Measurements from ENCODE around the gene MLKL. TPM values are rescaled to one million over a fixed set of nuclear protein-coding genes. Genes with fewer than 3 reads are reported as not detected.

MLKL gene
- total and polyA plus RNA-seq, 2 donors (not counting 3 experiments of a cell fraction or from before 2014, with no cell fraction given): 8.1 to 26.5 TPM

- Histone ChIP-seq H3K27ac (ENCODE audit: insufficient read depth, low read depth, low read length) (peak overlapping the region; percentile 10), H3K9me1 (replicated peaks; ENCODE audit: control insufficient read depth, extremely low read depth, insufficient read depth, low read length) (no peaks in the 10 kb centered on the region), H3K4me3 (replicated peaks in 1 of 3; ENCODE audit: insufficient read depth in 1 of 3, low read depth in 1 of 3, low read length in 3 of 3) (peak overlapping the region in 1 of 3 experiments; percentile 16), H3K36me3 (ENCODE audit: control insufficient read depth in 2 of 2, extremely low read depth in 1 of 2, insufficient read depth in 2 of 2, low read length in 2 of 2) (peaks cover 0 to 4% of the 10 kb centered on the region in 2 experiments), H3K9ac (replicated peaks; ENCODE audit: extremely low read depth, insufficient read depth, low read length) (no peak overlapping the region), H3K9me3 (replicated peaks; ENCODE audit: control insufficient read depth, insufficient read depth, low read length) (no peaks in the 10 kb centered on the region), H3K79me2 (ENCODE audit: control insufficient read depth, insufficient read depth, low read length) (peaks cover 37% of the 10 kb centered on the region), H4K20me1 (replicated peaks; ENCODE audit: control insufficient read depth, extremely low read depth, insufficient read depth, low read length) (no peaks in the 10 kb centered on the region), H3K4me2 (ENCODE audit: insufficient read depth, low read length) (peak overlapping the region; percentile 80), H2AFZ (ENCODE audit: low read depth, low read length) (no peak overlapping the region), H3K27me3 (ENCODE audit: control insufficient read depth in 2 of 2, insufficient read depth in 2 of 2, low read length in 2 of 2) (no peaks in the 10 kb centered on the region), H3K4me1 (ENCODE audit: control insufficient read depth, extremely low read depth, insufficient read depth, low read length) (peaks cover 23% of the 10 kb centered on the region)
- TF ChIP-seq JUN (IDR thresholded peaks at IDR 0.05; ENCODE audit: borderline replicate concordance, insufficient read depth, insufficient read length, low read depth) (no peak), FOS (IDR thresholded peaks at IDR 0.05; ENCODE audit: borderline replicate concordance, insufficient read depth, low read length) (no peak)
- ChIA-PET CTCF (interaction anchor here (1.7 to 4.6 kb wide), 2 partner anchors 10 to 164 kb away, joined by 4 to 41 read pairs; no protein-coding TSS in a partner anchor), POLR2A (no interaction called here)
- DNase-seq (ENCODE audit: low read depth, low spot score): peak; percentile 13
- intact Hi-C loops (cut with micrococcal nuclease): no loop called here
- no peak for FAIRE-seq
- BruUV-seq (replicated peaks): no TSS peak
- dilution Hi-C loops (cut with MboI; ENCODE audit: extremely low pct_ligation_motif_present, low sequenced_read_pairs): no loop called here
These were observed 2.4 kb downstream of the MLKL start for GRCh38 chr16:74698222-74698621.

DNA sequence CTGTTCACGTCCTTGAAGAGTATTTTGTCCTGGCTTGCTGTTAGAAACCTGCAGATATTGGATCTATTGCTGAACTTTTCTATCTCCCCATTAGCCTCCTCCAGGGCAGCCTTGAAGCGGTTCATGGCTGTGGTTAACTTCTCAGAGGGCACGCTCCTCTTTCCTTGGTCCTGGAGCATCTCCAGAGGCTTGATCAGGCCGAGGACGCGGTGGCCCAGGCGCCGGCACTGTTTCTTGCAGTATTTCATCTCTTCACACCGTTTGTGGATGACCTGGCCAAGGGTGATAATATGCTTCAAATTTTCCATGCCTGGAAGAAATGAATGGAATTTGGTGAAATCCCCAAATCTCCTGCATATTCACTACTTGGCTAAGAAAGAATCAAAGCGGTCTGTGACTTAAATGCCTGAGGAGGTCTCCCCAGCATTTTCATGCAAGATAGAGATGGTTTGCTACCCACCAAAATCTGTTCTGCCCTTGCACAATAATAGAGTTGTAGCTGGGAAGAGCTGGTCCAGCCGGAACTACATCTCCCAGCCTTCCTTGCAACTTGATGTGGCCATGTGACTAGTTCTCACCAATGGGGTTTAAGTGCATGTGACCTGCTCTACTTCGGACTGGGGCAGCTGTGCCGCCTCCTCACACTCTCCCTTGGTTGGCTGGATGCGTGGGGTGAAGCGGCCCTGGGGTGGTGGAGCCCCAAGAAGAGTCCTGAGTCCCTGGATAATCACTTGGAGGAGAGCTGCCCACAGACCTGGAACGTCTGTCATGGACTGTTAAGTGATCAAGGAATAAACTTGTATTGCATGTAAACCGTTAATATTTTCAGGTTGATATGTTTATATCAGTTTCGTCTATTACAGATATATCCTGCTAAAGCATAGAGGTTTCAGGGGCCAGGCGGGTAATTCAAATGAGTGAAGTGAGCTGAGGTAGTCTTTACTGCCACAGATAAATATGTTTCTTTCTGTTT, 4.9 kb downstream of the MLKL start:
- peaks cover 13% of the 10 kb centered on the region for H3K4me1 ChIP-seq (ENCODE audit: control insufficient read depth, extremely low read depth, insufficient read depth, low read length)
- ChIA-PET CTCF (interaction anchor here (1.0 kb wide), 1 partner anchor 8 kb away, joined by 3 read pairs; no protein-coding TSS in a partner anchor), POLR2A (interaction anchor here (0.6 to 0.7 kb wide), 2 partner anchors 11 to 29 kb away, joined by 3 to 6 read pairs; no protein-coding TSS in a partner anchor)
- H3K36me3 ChIP-seq (ENCODE audit: control insufficient read depth in 2 of 2, extremely low read depth in 1 of 2, insufficient read depth in 2 of 2, low read length in 2 of 2): peaks cover 3 to 10% of the 10 kb centered on the region in 2 experiments
- TF ChIP-seq POLR2AphosphoS5 (IDR thresholded peaks at IDR 0.05; ENCODE audit: insufficient read depth, low read depth, low read length) (peak; percentile 38), FOS (IDR thresholded peaks at IDR 0.05; ENCODE audit: borderline replicate concordance, insufficient read depth, low read length) (no peak), POLR2A (IDR thresholded peaks at IDR 0.05; ENCODE audit: low read depth, low read length) (peak; percentile 69), JUN (IDR thresholded peaks at IDR 0.05; ENCODE audit: borderline replicate concordance, insufficient read depth, insufficient read length, low read depth) (no peak)
- TF ChIP-seq, protein P1, sequence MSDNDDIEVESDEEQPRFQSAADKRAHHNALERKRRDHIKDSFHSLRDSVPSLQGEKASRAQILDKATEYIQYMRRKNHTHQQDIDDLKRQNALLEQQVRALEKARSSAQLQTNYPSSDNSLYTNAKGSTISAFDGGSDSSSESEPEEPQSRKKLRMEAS (IDR thresholded peaks at IDR 0.05; ENCODE audit: insufficient read depth, insufficient read length): peak; percentile 99
- TF ChIP-seq, protein P2, sequence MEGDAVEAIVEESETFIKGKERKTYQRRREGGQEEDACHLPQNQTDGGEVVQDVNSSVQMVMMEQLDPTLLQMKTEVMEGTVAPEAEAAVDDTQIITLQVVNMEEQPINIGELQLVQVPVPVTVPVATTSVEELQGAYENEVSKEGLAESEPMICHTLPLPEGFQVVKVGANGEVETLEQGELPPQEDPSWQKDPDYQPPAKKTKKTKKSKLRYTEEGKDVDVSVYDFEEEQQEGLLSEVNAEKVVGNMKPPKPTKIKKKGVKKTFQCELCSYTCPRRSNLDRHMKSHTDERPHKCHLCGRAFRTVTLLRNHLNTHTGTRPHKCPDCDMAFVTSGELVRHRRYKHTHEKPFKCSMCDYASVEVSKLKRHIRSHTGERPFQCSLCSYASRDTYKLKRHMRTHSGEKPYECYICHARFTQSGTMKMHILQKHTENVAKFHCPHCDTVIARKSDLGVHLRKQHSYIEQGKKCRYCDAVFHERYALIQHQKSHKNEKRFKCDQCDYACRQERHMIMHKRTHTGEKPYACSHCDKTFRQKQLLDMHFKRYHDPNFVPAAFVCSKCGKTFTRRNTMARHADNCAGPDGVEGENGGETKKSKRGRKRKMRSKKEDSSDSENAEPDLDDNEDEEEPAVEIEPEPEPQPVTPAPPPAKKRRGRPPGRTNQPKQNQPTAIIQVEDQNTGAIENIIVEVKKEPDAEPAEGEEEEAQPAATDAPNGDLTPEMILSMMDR (IDR thresholded peaks at IDR 0.05; ENCODE audit: extremely low read depth in 1 of 2, insufficient read depth in 1 of 2, low read depth in 1 of 2, low read length in 2 of 2): no peak
- peak overlapping the region; percentile 58 for H2AFZ ChIP-seq (ENCODE audit: low read depth, low read length)
- FAIRE-seq (peak; percentile 96), DNase-seq (ENCODE audit: low read depth, low spot score) (peak; percentile 92)
- intact Hi-C loops (cut with micrococcal nuclease): no loop called here
- peaks cover 37% of the 10 kb centered on the region for H3K79me2 ChIP-seq (ENCODE audit: control insufficient read depth, insufficient read depth, low read length)
- H3K9me1 ChIP-seq (replicated peaks; ENCODE audit: control insufficient read depth, extremely low read depth, insufficient read depth, low read length): no peaks in the 10 kb centered on the region
- H3K27ac ChIP-seq (ENCODE audit: insufficient read depth, low read depth, low read length): no peak overlapping the region
- dilution Hi-C loops (cut with MboI; ENCODE audit: extremely low pct_ligation_motif_present, low sequenced_read_pairs): no loop called here
- H4K20me1 ChIP-seq (replicated peaks; ENCODE audit: control insufficient read depth, extremely low read depth, insufficient read depth, low read length): no peaks in the 10 kb centered on the region
- no peaks in the 10 kb centered on the region for H3K9me3 ChIP-seq (replicated peaks; ENCODE audit: control insufficient read depth, insufficient read depth, low read length)
- H3K4me3 ChIP-seq (replicated peaks in 1 of 3; ENCODE audit: insufficient read depth in 1 of 3, low read depth in 1 of 3, low read length in 3 of 3): peak overlapping the region; percentile 18 to 60 (median 35)
- no peaks in the 10 kb centered on the region for H3K27me3 ChIP-seq (ENCODE audit: control insufficient read depth in 2 of 2, insufficient read depth in 2 of 2, low read length in 2 of 2)
- H3K4me2 ChIP-seq (ENCODE audit: insufficient read depth, low read length): peak overlapping the region; percentile 75
- H3K9ac ChIP-seq (replicated peaks; ENCODE audit: extremely low read depth, insufficient read depth, low read length): no peak overlapping the region
- no TSS peak for BruUV-seq (replicated peaks)
